HepG2 (cell line): ENCODE data around the gene NKD1. TPM values are rescaled to one million over a fixed set of nuclear protein-coding genes. Genes with fewer than 3 reads are reported as not detected.

ENCODE experiments used
- ATAC-seq: fragments of 200-7000 bp; cut with Tn5 transposase; 3 replicates; pipeline ENCODE4 v1.9.1; 2020; ENCODE audit warnings: mild to moderate bottlenecking, moderate library complexity
- BruUV-seq: library from RNA; stranded (reverse); fragments of 400-500 nt; replicated peaks from 2 replicates; lab custom pipeline; 2021; lab: Mats Ljungman, UMichigan
- CTCF ChIA-PET: fragments of 300-600 bp; formaldehyde crosslinking; extraction: SDS; loops from one replicate; lab custom pipeline; 2021; ENCODE audit warnings: low total read pairs, inconsistent platforms, low intra/inter-chr PET ratio; lab: Yijun Ruan, JAX
- POLR2A ChIA-PET: fragments of 350-600 bp; sonication (Branson Sonifier 250); formaldehyde crosslinking; loops from one replicate; lab custom pipeline; 2020; ENCODE audit warnings: antibody characterized with exemption, inconsistent platforms; lab: Yijun Ruan, JAX
- DNase-seq: peaks from one replicate; pipeline ENCODE4 v3.0.0-alpha.2; 2015; ENCODE audit warnings: low spot score
- FAIRE-seq: peaks from 3 replicates; lab custom pipeline; 2011; peaks lifted over from hg19 to GRCh38; lab: Jason Lieb, UNC
- H2AFZ ChIP-seq: one replicate; pipeline ENCODE4 v1.6.1; 2011; ENCODE audit warnings: low read length, inconsistent platforms
- H3K27ac ChIP-seq: fragments of 300-600 bp; 3 replicates; pipeline ENCODE4 v1.8.0; 2011; ENCODE audit warnings: mixed run types, mild to moderate bottlenecking, mixed read lengths, low read length, inconsistent platforms; ENCODE audit not compliant: insufficient read depth; ENCODE audit errors: extremely low read length
- H3K27me3 ChIP-seq, 2 experiments: fragments of 200-600 bp in 1 of 2; 2 replicates in 1 of 2; 3 replicates in 1 of 2; pipeline versions ENCODE4 v1.6.0 to v1.8.0; 2011; ENCODE audit warnings: low read length in 2 of 2, mild to moderate bottlenecking in 2 of 2, moderate library complexity in 2 of 2, inconsistent platforms in 1 of 2; ENCODE audit not compliant: insufficient read depth in 2 of 2, control insufficient read depth in 1 of 2
- H3K36me3 ChIP-seq, 2 experiments: fragments of 200-600 bp in 1 of 2; replicated peaks in 1 of 2; 2 replicates in 1 of 2; 3 replicates in 1 of 2; pipeline versions ENCODE4 v1.5.1 to v1.8.0; 2011; ENCODE audit warnings: low read length in 2 of 2, inconsistent platforms in 1 of 2; ENCODE audit not compliant: insufficient read depth in 2 of 2, control insufficient read depth in 1 of 2
- H3K4me1 ChIP-seq: 2 replicates; pipeline ENCODE4 v1.5.1; 2012; ENCODE audit warnings: low read length, inconsistent platforms; ENCODE audit not compliant: insufficient read depth
- H3K4me2 ChIP-seq: 2 replicates; pipeline ENCODE4 v1.6.0; 2011; ENCODE audit warnings: low read depth, low read length, inconsistent platforms
- H3K4me3 ChIP-seq, 3 experiments: fragments of 200-600 bp in 1 of 3; sonication (generic), shearing (Covaris generic) in 1 of 3; replicated peaks in 1 of 3; 2 replicates each; pipeline ENCODE4 v1.5.1; 2011 to 2016; ENCODE audit warnings: low read length in 3 of 3, inconsistent platforms in 2 of 3, low read depth in 2 of 3, mild to moderate bottlenecking in 2 of 3, control low read depth in 1 of 3, mixed read lengths in 1 of 3; ENCODE audit not compliant: insufficient read depth in 1 of 3
- H3K79me2 ChIP-seq: one replicate; pipeline ENCODE4 v1.6.1; 2011; ENCODE audit warnings: low read length, inconsistent platforms; ENCODE audit not compliant: insufficient read depth
- H3K9ac ChIP-seq: 2 replicates; pipeline ENCODE4 v1.6.0; 2011; ENCODE audit warnings: mild to moderate bottlenecking, low read depth, low read length, inconsistent platforms; ENCODE audit not compliant: insufficient read depth
- H3K9me3 ChIP-seq: 2 replicates; pipeline ENCODE4 v1.5.1; 2012; ENCODE audit warnings: mild to moderate bottlenecking, low read length
- H4K20me1 ChIP-seq: 2 replicates; pipeline ENCODE4 v1.6.0; 2011; ENCODE audit warnings: inconsistent platforms, mild to moderate bottlenecking, low read length, moderate library complexity; ENCODE audit not compliant: insufficient read depth
- HDAC2 ChIP-seq: sonication (generic); formaldehyde crosslinking; IDR thresholded peaks from 2 replicates; pipeline ENCODE4 v1.4.0; 2020; ENCODE audit warnings: missing genetic modification reagents
- IKZF4 ChIP-seq: sonication (generic); formaldehyde crosslinking; IDR thresholded peaks from 2 replicates; pipeline ENCODE4 v1.5.1; 2020; ENCODE audit warnings: borderline replicate concordance, mild to moderate bottlenecking, low read depth, missing genetic modification reagents; ENCODE audit errors: not compliant biosample characterization
- IRF2 ChIP-seq: IDR thresholded peaks from 2 replicates; pipeline ENCODE4 v1.6.1; 2018; ENCODE audit warnings: missing genetic modification reagents, missing compliant biosample characterization
- MAX ChIP-seq: IDR thresholded peaks from 2 replicates; pipeline ENCODE4 v1.6.1; 2012; ENCODE audit warnings: inconsistent platforms
- MLLT10 ChIP-seq: sonication (generic); formaldehyde crosslinking; IDR thresholded peaks from 2 replicates; pipeline ENCODE4 v1.4.0; 2020; ENCODE audit warnings: missing genetic modification reagents
- PAF1 ChIP-seq: IDR thresholded peaks from 2 replicates; pipeline ENCODE4 v1.6.1; 2016; ENCODE audit warnings: missing genetic modification reagents, missing compliant biosample characterization
- POLR2AphosphoS5 ChIP-seq: IDR thresholded peaks from 2 replicates; pipeline ENCODE4 v1.6.1; 2012; ENCODE audit warnings: low read depth, low read length
- POLR2G ChIP-seq: fragments of 200-400 bp; formaldehyde crosslinking; IDR thresholded peaks from 2 replicates; pipeline ENCODE4 v1.6.1; 2018; ENCODE audit warnings: mild to moderate bottlenecking, low read depth, low read length, moderate library complexity
- RBM22 ChIP-seq: fragments of 200-400 bp; formaldehyde crosslinking; optimal IDR thresholded peaks from 2 replicates; pipeline ENCODE3; 2017; ENCODE audit warnings: mild to moderate bottlenecking, low read length, moderate library complexity
- RFXAP ChIP-seq: sonication (generic); formaldehyde crosslinking; IDR thresholded peaks from 2 replicates; pipeline ENCODE4 v1.4.0; 2020; ENCODE audit warnings: missing genetic modification reagents, borderline replicate concordance
- ZNF362 ChIP-seq: sonication (generic); formaldehyde crosslinking; IDR thresholded peaks from 2 replicates; pipeline ENCODE4 v1.4.0; 2020; ENCODE audit warnings: missing genetic modification reagents, mild to moderate bottlenecking, borderline replicate concordance
- ZNF382 ChIP-seq: sonication (generic); formaldehyde crosslinking; IDR thresholded peaks from 2 replicates; pipeline ENCODE4 v1.5.0; 2020; ENCODE audit warnings: missing genetic modification reagents, mild to moderate bottlenecking, borderline replicate concordance
- ZNF646 ChIP-seq: sonication (generic); formaldehyde crosslinking; IDR thresholded peaks from 2 replicates; pipeline ENCODE4 v1.9.0; 2021; ENCODE audit warnings: mild to moderate bottlenecking, missing genetic modification reagents
- ZNF652 ChIP-seq: IDR thresholded peaks from 2 replicates; pipeline ENCODE4 v1.6.1; 2016; ENCODE audit warnings: low read depth, borderline replicate concordance
- ZNF749 ChIP-seq: sonication (generic); formaldehyde crosslinking; IDR thresholded peaks from 2 replicates; pipeline ENCODE4 v1.8.0; 2022; ENCODE audit warnings: mild to moderate bottlenecking, missing genetic modification reagents, moderate library complexity, borderline replicate concordance
- ZNF776 ChIP-seq: sonication (generic); formaldehyde crosslinking; IDR thresholded peaks from 2 replicates; pipeline ENCODE4 v1.4.0; 2020; ENCODE audit warnings: mild to moderate bottlenecking, missing genetic modification reagents
- ZNF839 ChIP-seq: sonication (generic); formaldehyde crosslinking; IDR thresholded peaks from 2 replicates; pipeline ENCODE4 v1.4.0; 2020; ENCODE audit warnings: missing genetic modification reagents, mild to moderate bottlenecking, borderline replicate concordance
- WGBS: methylation state at CpG from one replicate; pipeline ENCODE4 v1.1.6; 2017; ENCODE audit warnings: low lambda C conversion rate; 5-methylcytosine and 5-hydroxymethylcytosine counted together
- in situ Hi-C: cut with HindIII; loops from 2 replicates; pipeline ENCODE4 v1.10.0; 2017; ENCODE audit warnings: low pct_unique_long_range_greater_than_20kb; ENCODE audit not compliant: extremely low pct_ligation_motif_present
- intact Hi-C: fragments of 100-400 bp; cut with micrococcal nuclease; formaldehyde crosslinking; loops from one replicate; pipeline ENCODE4 v1.10.0; 2022; ENCODE audit not compliant: unreplicated experiment
- polyA plus RNA-seq, 8 experiments: library from polyadenylated mRNA; depleted of rRNA in 3 of 8; stranded (reverse) in 7 of 8; unstranded in 1 of 8; fragments of >200 nt; fragmentation: Illumina TruSeq in 4 of 8; extraction: Trizol in 4 of 8; gene quantifications; 2 replicates each; pipeline versions ENCODE4 v1.2.1 to v1.2.3, GENCODE V29; 2011 to 2016; ENCODE audit warnings: low read depth in 4 of 8, missing spikeins in 1 of 8, mixed read lengths in 1 of 8; ENCODE audit not compliant: insufficient read depth in 1 of 8
- total RNA-seq, 5 experiments: library from RNA; depleted of rRNA; stranded (reverse); fragments of >200 nt; fragmentation: Illumina TruSeq; extraction: Trizol; gene quantifications; 2 replicates each; pipeline ENCODE4 v1.2.3, GENCODE V29; 2016; ENCODE audit warnings: low read depth in 1 of 5

Gene NKD1
- total and polyA plus RNA-seq, 2 of the 13 experiments (the other 11 are each of a cell fraction or from before 2014, with no cell fraction given): 70.4 to 121 TPM

GRCh38 chr16:50624449-50624970 is 76.3 kb downstream of the NKD1 start (continued):
- no peak for TF ChIP-seq ZNF749
- no peak for TF ChIP-seq IRF2
- no peak for TF ChIP-seq MLLT10 (CRISPR knock-in tag)
- no peak for TF ChIP-seq ZNF362 (CRISPR knock-in tag)
- peak; percentile 34; the same call in 1 of the 2 replicates for TF ChIP-seq PAF1
- no peak for TF ChIP-seq HDAC2 (CRISPR knock-in tag)
- TF ChIP-seq RBM22: peak; percentile 77
- peak; percentile 18; the same call in 1 of the 2 replicates for TF ChIP-seq POLR2AphosphoS5
- TF ChIP-seq MAX: 0 out of 2 replicates have a peak, but pooled peaks have one; percentile 10
- TF ChIP-seq ZNF382 (CRISPR knock-in tag): no peak
- peak; percentile 25; the same call in 1 of the 2 replicates for TF ChIP-seq POLR2G
- TF ChIP-seq IKZF4 (CRISPR knock-in tag): no peak
- no peak for TF ChIP-seq ZNF652
- TF ChIP-seq RFXAP (CRISPR knock-in tag): no peak

- no peak overlapping the region for H3K4me3 ChIP-seq
- ATAC-seq: no peak
- ChIA-PET POLR2A (no interaction called here), CTCF (no interaction called here)
- no peaks in the 10 kb centered on the region for H3K27me3 ChIP-seq
- H3K27ac ChIP-seq: no peak overlapping the region
- no peak for DNase-seq
- in situ Hi-C loops: no loop called here
- intact Hi-C loops: no loop called here
- peaks cover 4% of the 10 kb centered on the region for H3K79me2 ChIP-seq
- H3K4me2 ChIP-seq: no peak overlapping the region
- no TSS peak for BruUV-seq
- no peak overlapping the region for H3K9ac ChIP-seq
- H3K9me3 ChIP-seq: no peaks in the 10 kb centered on the region
- no peak overlapping the region for H2AFZ ChIP-seq
- WGBS: 95% methylated on average over 8 of the region's 12 CpGs
- peaks cover 21% of the 10 kb centered on the region for H3K4me1 ChIP-seq
- H3K36me3 ChIP-seq: peaks cover 90 to 100% of the 10 kb centered on the region in 2 experiments
- H4K20me1 ChIP-seq: peaks cover 67% of the 10 kb centered on the region
- no peak for FAIRE-seq
- TF ChIP-seq ZNF839 (CRISPR knock-in tag): peak; percentile 60; the same call in 1 of the 2 replicates
- no peak for TF ChIP-seq ZNF646 (CRISPR knock-in tag)
- peak; percentile 8; the same call in 1 of the 2 replicates for TF ChIP-seq ZNF776 (CRISPR knock-in tag)
These were observed 77.2 kb downstream of the NKD1 start for GRCh38 chr16:50625374-50625773.
